C4-2B (cell line): Measurements from ENCODE around the gene PHKB.
"Not testable (repeated sequence)": the region's sequence is repeated elsewhere in the genome, so short reads cannot be mapped to it uniquely, and the experiment has no call there.

Experiments
- CTCF ChIP-seq: fragments of 450-650 bp; conservative IDR thresholded peaks from 2 replicates; pipeline ENCODE4 v1.5.1; 2017; ENCODE audit warnings: mild to moderate bottlenecking
- ZFX ChIP-seq: fragments of 450-650 bp; IDR thresholded peaks from 2 replicates; pipeline ENCODE4 v1.6.1; 2017

DNA sequence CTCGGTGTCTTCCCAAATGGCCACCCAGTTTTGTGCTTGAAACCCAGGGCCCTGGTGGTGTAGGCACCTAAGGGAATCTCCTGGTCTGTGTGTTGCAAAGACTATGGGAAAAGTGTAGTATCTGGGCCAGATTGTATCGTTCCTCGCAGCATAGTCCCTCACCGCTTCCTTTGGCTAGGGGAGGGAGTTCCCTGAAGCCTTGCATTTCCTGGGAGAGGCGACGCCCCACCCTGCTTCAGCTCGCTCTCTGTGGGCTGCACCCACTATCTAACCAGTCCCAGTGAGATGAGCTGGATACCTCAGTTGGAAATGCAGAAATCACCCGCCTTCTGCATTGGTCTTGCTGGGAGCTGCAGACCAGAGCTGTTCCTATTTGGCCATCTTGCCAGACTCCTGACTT lies 93.5 kb downstream of the PHKB start:
- not testable (repeated sequence) for TF ChIP-seq CTCF, ZFX
